GM21360 (cell line): ENCODE data around the gene ARHGEF35.
"Not testable (repeated sequence)": the region's sequence is repeated elsewhere in the genome, so short reads cannot be mapped to it uniquely, and the experiment has no call there.

Experiments
- ATAC-seq: cut with Tn5 transposase; IDR thresholded peaks from one replicate; pipeline ENCODE4 v1.9.1; 2021; ENCODE audit warnings: mild to moderate bottlenecking, moderate library complexity; ENCODE audit not compliant: unreplicated experiment

The ARHGEF35 gene

GRCh38 chr7:144179165-144179479 lies 16.5 kb downstream of the ARHGEF35 start:
- ATAC-seq: peak; percentile 18

- peak; percentile 97 for ATAC-seq
These were observed 17.1 kb downstream of the ARHGEF35 start for GRCh38 chr7:144178380-144179164.

GRCh38 chr7:144174613-144175012 lies 21.0 kb downstream of the ARHGEF35 start:
- no peak for ATAC-seq

GRCh38 chr7:144171594-144172350 lies 23.9 kb downstream of the ARHGEF35 start:
- ATAC-seq: not testable (repeated sequence)

GRCh38 chr7:144164784-144165183 lies 30.8 kb downstream of the ARHGEF35 start:
- no peak for ATAC-seq

GRCh38 chr7:144158861-144159260 lies 36.8 kb downstream of the ARHGEF35 start:
- no peak for ATAC-seq

- ATAC-seq: no peak
These were observed 47.3 kb downstream of the ARHGEF35 start for GRCh38 chr7:144148224-144148827.

GRCh38 chr7:144144426-144144825 lies 51.2 kb downstream of the ARHGEF35 start:
- ATAC-seq: no peak

- ATAC-seq: no peak
These were observed 53.4 kb downstream of the ARHGEF35 start for GRCh38 chr7:144142187-144142586.

- no peak for ATAC-seq
These were observed 58.1 kb downstream of the ARHGEF35 start for GRCh38 chr7:144137501-144137900.
